GM21737 (cell line): ENCODE results near the gene ARMC12.

Experiments used
- ATAC-seq: cut with Tn5 transposase; IDR thresholded peaks from one replicate; pipeline ENCODE4 v1.9.1; 2021; ENCODE audit warnings: mild to moderate bottlenecking, moderate library complexity; ENCODE audit not compliant: unreplicated experiment

The ARMC12 gene

GRCh38 chr6:35797837-35798526 is 61.1 kb downstream of the ARMC12 start:
- no peak for ATAC-seq
